H7 (cell line): ENCODE results near the gene IL16. TPM values are rescaled to one million over a fixed set of nuclear protein-coding genes. Genes with fewer than 3 reads are reported as not detected.

Source experiments
- DNase-seq: peaks from one replicate; pipeline ENCODE4 v3.0.0; 2012
- H3K27me3 ChIP-seq: 2 replicates; pipeline ENCODE4 v1.6.0; 2011; ENCODE audit warnings: mild to moderate bottlenecking, low read length; ENCODE audit not compliant: control insufficient read depth, insufficient read depth
- H3K36me3 ChIP-seq: replicated peaks from 2 replicates; pipeline ENCODE4 v1.5.1; 2011; ENCODE audit warnings: low read length; ENCODE audit not compliant: control insufficient read depth, insufficient read depth
- H3K4me3 ChIP-seq: 2 replicates; pipeline ENCODE4 v1.5.1; 2011; ENCODE audit warnings: low read depth, mild to moderate bottlenecking, control low read depth, low read length, moderate library complexity; ENCODE audit not compliant: insufficient read depth
- total RNA-seq: library from RNA; depleted of rRNA; stranded (reverse); fragments of >200 nt; shearing (Covaris generic); gene quantifications from 2 replicates; pipeline ENCODE4 v1.2.3, GENCODE V29; 2014

Gene IL16
- total RNA-seq, 1 experiment from 2014 or later: not detected

DNA sequence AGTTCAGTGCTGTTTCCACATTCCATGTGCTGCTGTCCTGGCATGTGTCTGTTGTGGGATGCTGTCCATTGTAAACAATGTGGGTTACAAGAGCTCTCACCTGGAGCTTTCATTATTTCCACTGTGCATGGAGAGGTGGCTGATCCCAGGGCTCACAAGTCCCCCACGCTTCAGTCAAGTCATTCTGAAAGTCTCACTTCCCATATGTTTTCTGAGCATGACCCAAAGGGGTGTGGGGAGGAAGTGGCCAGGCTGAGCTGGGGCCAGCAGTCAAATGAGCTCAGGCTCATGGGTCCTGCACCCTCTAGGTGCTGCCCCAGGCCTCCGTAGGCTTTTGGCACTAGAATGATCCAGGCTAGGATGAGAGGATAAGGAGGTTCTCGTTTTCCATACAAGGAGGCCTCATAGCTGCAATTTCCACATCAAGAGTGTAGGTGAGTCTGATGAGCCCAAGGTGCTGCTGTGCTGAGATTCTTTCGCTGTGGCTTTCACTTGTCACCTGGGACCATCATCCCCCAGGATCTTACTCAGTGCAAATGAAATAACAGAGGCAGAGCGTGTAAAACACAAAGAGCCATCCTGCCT is 105.2 kb downstream of the IL16 start:
- no peaks in the 10 kb centered on the region for H3K36me3 ChIP-seq
- no peak overlapping the region for H3K4me3 ChIP-seq
- DNase-seq: no peak
- no peaks in the 10 kb centered on the region for H3K27me3 ChIP-seq

- H3K36me3 ChIP-seq: no peaks in the 10 kb centered on the region
- no peak for DNase-seq
- H3K4me3 ChIP-seq: no peak overlapping the region
- H3K27me3 ChIP-seq: no peaks in the 10 kb centered on the region
Observed at GRCh38 chr15:81302701-81303109, 106.0 kb downstream of the IL16 start.

DNA sequence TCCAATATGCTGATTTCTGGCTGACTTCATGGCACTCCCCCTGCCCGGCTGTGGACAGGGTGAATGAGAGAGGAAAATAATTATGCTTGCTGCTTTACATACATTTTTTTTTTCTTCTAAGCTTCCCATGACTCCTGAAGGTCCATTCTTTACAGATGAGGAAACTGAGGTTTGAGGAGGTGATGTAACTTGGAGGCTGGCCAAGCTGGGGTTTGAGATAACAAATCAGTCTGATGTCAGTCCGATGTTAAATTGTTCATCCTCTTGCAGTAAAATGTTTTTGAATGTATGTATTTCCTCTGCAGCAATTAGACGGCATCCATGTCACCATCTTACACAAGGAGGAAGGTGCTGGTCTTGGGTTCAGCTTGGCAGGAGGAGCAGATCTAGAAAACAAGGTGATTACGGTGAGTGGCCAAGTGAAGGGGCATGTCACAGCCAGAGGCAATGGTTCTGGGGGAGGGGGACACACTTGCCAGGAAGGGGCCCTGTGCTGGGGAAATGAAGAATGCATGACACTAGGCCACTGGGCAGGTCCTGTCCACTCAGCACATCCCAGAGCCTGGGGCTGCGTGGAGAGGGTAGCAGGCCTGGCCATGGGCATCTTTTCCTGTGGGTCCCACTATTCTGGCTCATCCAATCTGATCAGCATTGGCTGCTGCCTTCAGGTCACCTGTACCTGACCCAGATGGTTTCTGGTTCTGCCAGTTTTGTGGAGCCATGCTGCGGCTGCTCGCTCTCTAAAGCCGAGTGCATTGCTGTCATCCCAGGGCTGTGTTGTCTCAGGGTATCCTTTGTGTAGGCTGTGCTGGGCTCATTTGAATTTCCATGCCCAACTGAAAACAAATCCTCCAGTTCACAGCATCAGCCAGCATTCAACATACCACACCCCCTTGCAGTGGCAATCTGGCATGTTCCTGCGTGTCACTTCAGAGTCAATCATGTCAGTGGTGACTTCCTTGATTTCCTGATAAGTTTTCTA is 106.9 kb downstream of the IL16 start:
- DNase-seq: peak; percentile 78
- H3K36me3 ChIP-seq: no peaks in the 10 kb centered on the region
- no peak overlapping the region for H3K4me3 ChIP-seq
- no peaks in the 10 kb centered on the region for H3K27me3 ChIP-seq

- no peaks in the 10 kb centered on the region for H3K36me3 ChIP-seq
- no peaks in the 10 kb centered on the region for H3K27me3 ChIP-seq
- no peak overlapping the region for H3K4me3 ChIP-seq
- DNase-seq: no peak
Observed at GRCh38 chr15:81304226-81304625, 107.5 kb downstream of the IL16 start.

DNA sequence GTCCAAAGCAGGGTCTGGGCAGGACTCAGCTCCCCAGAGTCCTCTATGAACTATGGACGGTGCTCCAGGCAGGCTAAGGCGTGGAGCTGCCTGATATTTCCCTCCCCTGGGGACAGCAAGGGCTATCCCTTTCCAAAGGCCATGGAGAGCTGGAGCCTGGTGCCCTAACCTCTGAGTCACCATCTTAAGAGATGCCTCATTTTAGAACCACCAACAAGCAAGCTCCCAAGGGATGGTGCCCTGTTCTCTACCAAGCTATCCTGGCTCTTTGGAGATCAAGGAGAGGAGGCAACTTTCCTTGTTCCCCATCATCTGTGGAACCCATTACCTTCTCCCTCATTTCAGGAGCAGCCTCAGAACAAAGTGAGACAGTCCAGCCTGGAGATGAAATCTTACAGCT is 111.6 kb downstream of the IL16 start:
- Histone ChIP-seq H3K27me3 (no peaks in the 10 kb centered on the region), H3K36me3 (no peaks in the 10 kb centered on the region; the same call in 1 of the 2 replicates), H3K4me3 (no peak overlapping the region)
- no peak for DNase-seq

DNA sequence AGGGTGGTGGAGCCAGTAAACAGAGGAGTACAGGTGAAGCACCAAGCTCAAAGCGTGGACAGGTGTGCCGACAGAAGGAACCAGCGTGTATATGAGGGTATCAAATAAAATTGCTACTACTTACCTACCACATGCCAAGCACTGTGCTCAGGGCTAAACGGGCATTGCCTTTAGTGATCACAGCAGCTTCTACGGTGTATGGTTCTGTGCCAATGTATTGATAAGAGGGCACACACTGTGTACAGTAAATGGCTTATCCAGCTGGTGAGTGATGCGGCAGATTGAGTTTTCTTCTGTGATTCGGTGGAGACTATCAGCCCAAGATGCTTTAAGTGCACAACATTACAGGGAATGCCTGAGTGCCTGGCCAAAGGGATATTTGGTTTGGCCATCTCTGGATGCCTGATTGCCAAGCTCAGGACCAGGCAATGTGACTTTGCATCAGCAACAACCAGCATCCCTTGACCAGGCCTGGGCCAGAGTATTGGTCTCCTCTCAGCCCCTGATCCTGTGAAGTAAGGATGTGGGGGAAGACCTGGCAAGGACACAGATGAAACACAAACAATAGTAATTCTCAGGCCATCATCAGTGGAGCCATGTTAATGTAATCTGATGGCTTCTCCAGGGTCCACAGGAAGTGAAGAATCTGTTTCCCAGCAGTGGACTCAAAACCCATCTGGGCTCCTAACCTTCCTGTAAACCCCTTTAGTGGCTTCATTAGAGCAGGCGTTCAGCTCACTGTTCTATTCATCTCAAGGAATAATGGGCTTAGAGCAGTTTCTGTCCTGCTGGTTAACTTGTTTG is 113.2 kb downstream of the IL16 start:
- Histone ChIP-seq H3K36me3 (no peaks in the 10 kb centered on the region; the same call in 1 of the 2 replicates), H3K27me3 (no peaks in the 10 kb centered on the region), H3K4me3 (no peak overlapping the region)
- no peak for DNase-seq

DNA sequence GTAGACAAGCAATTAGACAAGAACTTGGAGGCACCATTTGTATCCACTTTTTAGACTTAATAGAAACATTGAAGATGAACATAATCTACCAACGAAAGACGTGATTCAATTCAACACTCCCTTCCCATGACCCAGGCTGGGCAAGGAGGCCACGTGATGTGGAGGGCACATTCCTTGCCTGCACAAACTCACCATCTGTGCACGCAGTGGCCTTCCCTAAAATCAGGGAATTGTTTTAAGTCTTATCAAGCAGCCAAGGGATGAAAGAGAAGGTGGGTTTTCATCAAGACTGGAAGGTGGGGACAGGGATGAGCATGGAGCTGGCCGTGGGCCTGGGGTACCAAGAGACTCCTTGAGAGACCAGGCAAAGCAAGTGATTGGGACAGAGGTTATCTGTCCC is 113.8 kb downstream of the IL16 start:
- DNase-seq: no peak
- Histone ChIP-seq H3K27me3 (no peaks in the 10 kb centered on the region), H3K4me3 (no peak overlapping the region), H3K36me3 (no peaks in the 10 kb centered on the region; the same call in 1 of the 2 replicates)

DNA sequence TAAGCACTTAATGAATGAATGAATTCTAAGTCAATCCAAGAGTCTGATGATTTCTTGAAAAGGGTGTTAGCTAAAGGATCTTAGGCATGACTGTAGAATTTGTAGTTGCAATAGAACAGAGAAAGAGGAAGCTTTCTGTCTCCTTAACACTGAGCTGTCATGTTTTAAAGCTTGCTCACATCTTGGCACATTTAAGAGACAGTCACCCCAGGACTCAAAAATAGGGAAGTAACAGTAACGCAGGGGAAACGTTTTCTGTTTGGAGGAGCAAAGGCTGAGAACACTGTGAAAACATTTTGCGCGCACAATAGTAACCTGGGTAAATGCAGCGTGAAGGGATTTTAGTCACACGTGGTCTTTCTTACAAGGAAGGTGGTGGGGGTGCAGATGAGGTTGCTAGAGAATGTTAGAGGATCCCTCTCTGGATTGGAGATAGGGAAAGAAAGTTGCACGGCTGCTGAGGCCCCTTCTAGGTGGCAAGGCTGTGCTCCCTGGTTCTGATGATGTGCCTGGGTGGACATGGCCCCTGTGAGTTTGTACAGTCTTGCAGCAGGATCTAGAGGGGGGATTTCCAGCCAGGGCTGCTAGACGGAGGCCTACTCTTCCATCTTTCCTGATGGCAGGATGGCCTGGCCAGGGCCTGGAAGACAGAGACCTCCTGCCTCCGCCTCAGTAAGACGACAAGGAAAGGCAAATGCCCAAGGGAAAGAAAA is 115.2 kb downstream of the IL16 start:
- no peak for DNase-seq
- H3K27me3 ChIP-seq: no peaks in the 10 kb centered on the region
- no peaks in the 10 kb centered on the region; the same call in none of the 2 replicates for H3K36me3 ChIP-seq
- H3K4me3 ChIP-seq: no peak overlapping the region

GRCh38 chr15:81312790-81313543 is 116.3 kb downstream of the IL16 start:
- H3K4me3 ChIP-seq: no peak overlapping the region
- H3K27me3 ChIP-seq: no peaks in the 10 kb centered on the region
- DNase-seq: no peak
- H3K36me3 ChIP-seq: no peaks in the 10 kb centered on the region; the same call in none of the 2 replicates

DNA sequence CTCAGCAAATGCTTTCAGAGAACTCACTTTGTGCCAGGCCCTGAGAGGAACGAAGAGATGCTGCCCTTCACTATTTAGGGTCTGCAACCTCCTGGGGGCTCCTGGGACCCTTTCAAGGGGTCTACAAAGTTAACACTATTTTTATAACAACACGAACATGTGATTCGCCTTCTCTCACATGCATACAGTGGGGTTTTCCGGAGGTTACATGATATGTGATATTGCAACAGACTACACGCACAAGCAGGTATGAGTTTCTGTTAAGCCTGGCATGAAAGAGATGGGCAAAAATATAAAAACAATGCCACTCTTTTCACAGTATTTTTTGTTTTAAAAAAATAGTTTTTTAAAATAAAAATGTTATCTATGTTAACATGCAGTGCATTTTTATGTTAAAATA is 117.0 kb downstream of the IL16 start:
- DNase-seq: no peak
- no peaks in the 10 kb centered on the region for H3K27me3 ChIP-seq

DNA sequence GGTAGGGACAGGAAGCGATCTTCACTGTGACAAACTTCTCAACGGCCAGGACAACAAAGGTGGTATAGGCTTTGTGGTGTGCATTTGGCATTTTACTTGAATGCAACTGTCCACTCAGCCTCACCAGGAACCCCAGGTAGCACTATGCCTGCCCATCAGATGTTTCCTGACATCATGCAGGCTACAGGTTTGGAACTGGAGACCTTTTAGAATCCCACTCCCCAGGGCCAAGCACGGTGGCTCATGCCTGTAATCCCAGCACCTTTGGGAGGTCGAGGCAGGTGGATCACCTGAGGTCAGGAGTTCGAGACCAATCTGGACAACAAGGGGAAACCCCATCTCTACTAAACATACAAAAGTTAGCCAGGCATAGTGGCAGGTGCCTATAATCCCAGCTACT is 117.7 kb downstream of the IL16 start:
- H3K4me3 ChIP-seq: no peak overlapping the region
- DNase-seq: no peak
- peaks cover 3% of the 10 kb centered on the region for H3K36me3 ChIP-seq
- no peaks in the 10 kb centered on the region for H3K27me3 ChIP-seq

More for the DNA sequence above, 117.0 kb downstream of the IL16 start:
- Histone ChIP-seq H3K4me3 (no peak overlapping the region), H3K36me3 (peaks cover 2% of the 10 kb centered on the region)

GRCh38 chr15:81315452-81316175 is 118.9 kb downstream of the IL16 start:
- Histone ChIP-seq H3K27me3 (no peaks in the 10 kb centered on the region), H3K4me3 (no peak overlapping the region), H3K36me3 (peaks cover 5% of the 10 kb centered on the region)
- DNase-seq: no peak

DNA sequence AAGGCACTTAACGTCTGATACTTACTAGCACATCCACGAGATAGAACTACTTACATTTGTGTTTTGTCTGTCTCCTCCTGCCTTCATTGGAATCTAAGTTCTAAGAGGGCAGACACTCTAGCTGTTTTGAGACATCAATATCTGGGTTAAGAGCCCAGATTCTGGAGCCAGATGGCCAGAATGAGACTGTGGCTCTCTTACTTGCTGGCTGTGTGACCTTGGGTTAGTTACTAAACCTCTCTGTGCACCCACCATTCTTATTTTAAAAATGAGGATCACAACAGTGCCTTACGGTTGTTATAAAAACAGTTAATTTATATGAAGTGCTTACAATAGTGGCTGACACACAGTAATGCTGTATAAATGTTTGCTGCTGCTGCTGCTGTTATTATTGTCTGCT is 119.6 kb downstream of the IL16 start:
- Histone ChIP-seq H3K27me3 (no peaks in the 10 kb centered on the region), H3K36me3 (peaks cover 5% of the 10 kb centered on the region), H3K4me3 (no peak overlapping the region)
- DNase-seq: no peak
